GM18951 (cell line): ENCODE measurements around the gene SNAI3.
A peak's percentile ranks its signal among the peaks of the same experiment; 100 is the strongest.

Experiments used
- POLR2A ChIP-seq: IDR thresholded peaks from 4 replicates; pipeline ENCODE4 v1.6.1; 2011; ENCODE audit warnings: mild to moderate bottlenecking; ENCODE audit not compliant: insufficient read length, insufficient read depth; ENCODE audit errors: extremely low read depth
- in situ Hi-C: fragments of 300-500 bp; cut with MboI; formaldehyde crosslinking; loops from one replicate; pipeline ENCODE4 v1.12.0; 2022; ENCODE audit warnings: low sequenced_read_pairs, mixed read lengths, inconsistent platforms; ENCODE audit not compliant: unreplicated experiment

Gene SNAI3

GRCh38 chr16:88686062-88686438 is 257 bp downstream of the SNAI3 start:
- no peak for TF ChIP-seq POLR2A
- in situ Hi-C loops = no loop called here

GRCh38 chr16:88685156-88686061 is 898 bp downstream of the SNAI3 start:
- in situ Hi-C loops = no loop called here

DNA sequence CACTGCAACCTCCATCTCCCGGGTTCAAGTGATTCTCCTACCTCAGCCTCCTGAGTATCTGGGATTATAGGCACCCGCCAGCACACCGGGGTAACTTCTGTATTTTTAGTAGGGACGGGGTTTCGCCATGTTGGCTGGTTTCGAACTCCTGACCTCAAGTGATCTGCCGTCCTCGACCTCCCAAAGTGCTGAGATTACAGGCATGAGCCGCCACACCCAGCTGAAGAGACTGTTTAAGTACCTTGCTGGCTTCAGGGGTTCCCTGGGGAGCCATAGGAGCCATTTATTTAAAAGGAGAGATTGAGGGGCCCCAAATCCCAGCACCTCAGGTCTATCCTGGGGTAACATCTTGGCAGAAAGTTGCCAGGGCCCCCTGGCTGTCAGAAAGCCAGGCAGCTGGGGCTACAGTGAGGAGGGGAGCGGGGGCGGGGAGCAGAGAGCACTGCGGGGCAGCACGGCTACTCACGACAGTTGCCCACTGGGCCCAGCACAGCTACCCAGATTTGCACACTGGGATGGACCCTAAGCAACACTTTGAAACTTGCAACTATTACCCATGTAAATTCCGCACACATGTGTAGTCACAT is 1.6 kb downstream of the SNAI3 start:
- in situ Hi-C loops = no loop called here
- TF ChIP-seq POLR2A = no peak

More at GRCh38 chr16:88685156-88686061, 898 bp downstream of the SNAI3 start:
- TF ChIP-seq POLR2A = no peak

DNA sequence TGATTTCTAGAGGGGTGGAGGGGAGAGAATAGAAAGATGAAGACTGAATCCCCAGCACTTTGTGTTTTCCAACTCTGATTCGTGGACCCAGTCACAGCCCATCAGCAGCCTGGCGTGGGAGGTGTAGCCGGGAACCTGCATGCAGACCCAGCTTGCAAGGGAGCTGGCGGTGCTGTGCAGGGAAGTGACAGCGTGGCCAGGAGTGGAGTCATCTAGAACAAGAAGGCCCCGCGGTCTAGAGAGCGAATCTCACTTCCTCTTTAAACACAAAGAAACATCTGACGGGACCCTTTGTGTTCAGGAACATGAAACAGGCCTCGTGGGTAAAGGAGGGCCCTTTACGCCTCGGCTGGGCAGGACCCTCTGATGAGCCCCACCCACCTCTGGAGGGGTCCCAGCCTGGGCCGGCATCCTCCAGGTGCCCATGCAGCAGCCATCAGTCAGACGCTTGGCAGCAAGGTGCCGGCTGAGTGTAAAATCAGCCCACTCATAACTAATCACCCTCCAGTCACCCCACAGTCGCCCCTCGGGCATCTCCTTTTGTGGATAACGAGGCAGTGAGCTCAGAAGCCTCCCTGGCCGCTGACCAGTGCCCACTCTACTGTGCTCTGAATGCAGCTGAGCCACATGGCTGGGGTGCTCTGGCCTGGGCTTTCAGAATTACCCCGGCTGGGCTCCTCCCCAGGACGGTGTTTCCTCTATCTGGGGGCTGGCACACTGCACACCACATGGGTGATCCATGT is 4.4 kb downstream of the SNAI3 start:
- TF ChIP-seq POLR2A = peak; percentile 68
- in situ Hi-C loops = no loop called here

GRCh38 chr16:88681084-88681680 is 5.1 kb downstream of the SNAI3 start:
- in situ Hi-C loops = no loop called here
- TF ChIP-seq POLR2A = no peak

DNA sequence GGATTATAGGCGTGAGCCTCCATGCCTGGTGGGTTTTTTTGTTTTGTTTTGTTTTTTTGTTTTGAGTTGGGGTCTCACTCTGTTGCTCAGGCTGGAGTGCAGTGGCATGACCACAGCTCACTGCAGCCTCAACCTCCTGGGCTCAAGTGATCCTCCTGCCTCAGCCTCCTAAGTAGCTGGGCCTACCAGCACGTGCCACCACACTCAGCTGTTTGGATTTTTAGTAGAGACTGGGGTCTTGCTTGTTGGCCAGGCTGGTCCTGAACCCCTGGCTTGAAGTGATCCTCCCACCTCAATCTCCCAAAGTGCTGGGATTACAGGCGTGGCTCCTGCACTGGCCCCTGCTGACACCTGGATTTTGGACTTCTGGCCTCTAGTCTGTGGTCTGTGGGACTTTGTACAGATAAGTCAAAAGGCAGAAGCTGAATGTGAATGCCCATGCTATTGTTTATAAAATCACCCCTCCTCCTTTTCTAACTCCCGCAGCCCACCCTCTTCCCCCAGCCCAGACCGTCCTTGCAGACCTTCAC is 5.7 kb downstream of the SNAI3 start:
- in situ Hi-C loops = no loop called here

DNA sequence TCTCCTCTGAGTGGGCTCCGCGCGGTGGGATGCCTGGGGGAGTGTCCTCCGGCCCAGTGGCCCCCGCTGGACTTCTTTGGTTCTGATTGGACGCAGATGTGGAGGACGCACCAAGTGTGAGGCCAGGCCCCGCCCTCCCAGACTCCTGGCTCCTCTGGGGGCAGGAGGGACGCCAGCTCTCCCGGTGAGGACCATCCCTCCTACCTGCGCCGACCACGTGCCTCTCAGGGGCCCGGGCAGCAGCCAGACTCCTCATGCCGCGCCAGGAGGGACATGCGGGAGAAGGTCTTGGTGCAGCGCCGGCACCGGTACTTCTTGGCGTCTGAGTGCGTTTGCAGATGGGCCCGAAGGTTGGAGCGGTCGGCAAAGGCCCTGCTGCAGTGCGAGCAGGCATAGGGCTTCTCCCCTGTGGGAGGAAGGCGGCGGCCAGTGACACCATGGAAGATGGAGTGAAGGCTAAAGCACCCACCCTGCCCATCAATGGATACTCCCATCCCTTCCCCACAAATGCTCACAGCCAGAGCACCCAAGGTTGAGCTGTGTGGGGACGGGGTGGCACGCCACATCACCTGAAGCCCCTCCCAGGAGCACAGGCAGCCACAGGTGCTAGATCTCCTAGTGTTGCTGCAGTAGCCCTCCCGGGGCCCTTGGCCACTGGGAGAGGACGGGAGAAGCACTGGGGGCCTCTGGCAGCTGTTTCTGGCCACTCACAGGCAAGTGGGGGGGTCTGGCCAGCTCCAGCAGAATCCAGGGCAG is 7.9 kb downstream of the SNAI3 start:
- in situ Hi-C loops = no loop called here
- TF ChIP-seq POLR2A = no peak

More for the DNA sequence above, 5.7 kb downstream of the SNAI3 start:
- no peak for TF ChIP-seq POLR2A

GRCh38 chr16:88677721-88678120 is 8.6 kb downstream of the SNAI3 start:
- in situ Hi-C loops = no loop called here
- TF ChIP-seq POLR2A = no peak

- TF ChIP-seq POLR2A = no peak
- in situ Hi-C loops = no loop called here
These were observed 9.6 kb downstream of the SNAI3 start for GRCh38 chr16:88676502-88677242.

DNA sequence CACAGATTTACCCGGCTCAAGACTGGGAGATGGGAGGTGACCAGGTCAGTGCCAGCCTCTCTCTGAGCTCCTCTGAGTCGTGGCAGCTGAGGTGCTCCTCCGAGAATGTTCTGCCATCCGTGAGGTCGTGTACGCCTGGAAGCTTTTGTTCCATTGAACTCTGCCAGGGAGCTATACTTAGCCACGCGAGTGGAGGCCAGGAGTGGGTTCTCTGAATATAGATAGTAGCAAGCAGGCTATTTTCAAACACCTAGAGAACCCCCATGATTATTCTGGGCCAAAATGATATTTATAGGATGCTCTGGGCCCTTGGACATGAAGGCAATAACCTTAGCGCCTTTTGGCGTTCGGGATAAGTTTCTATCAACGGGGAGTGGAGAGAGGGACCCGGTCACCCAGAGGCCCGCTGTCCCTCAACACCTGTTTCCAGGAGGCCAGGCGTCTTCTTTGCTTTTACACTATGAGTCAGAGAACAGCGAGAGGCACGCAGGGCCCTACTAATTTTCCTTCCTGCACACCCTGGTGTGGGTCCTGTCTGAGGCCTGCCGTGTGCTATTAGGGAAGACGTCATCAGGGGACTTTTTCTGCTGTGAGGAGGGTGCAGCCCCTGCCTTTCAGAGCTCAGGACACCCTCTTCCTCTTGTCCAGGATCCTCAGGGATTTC is 12.5 kb downstream of the SNAI3 start:
- in situ Hi-C loops = no loop called here
- TF ChIP-seq POLR2A = no peak

DNA sequence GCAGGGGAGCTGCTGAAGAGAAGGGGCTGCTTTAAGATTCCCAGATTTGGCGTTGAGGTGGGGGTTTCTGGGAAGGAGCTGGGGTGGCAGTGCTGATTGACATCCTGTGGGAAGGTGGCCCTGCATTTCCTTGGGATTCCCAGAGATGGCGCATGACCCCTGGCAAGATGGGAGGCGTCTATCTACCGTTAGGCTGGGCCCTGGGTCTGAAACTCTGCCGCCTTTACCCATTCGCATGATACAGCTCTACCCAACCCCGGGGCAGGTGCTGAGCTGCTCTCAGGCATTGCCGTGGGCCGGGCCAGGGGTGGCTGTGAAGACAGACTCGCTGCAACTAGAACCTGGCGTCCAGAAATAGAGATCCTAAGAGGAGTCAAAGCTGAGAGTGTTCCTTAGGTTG is 13.5 kb downstream of the SNAI3 start:
- in situ Hi-C loops = no loop called here

GRCh38 chr16:88671806-88672205 is 14.5 kb downstream of the SNAI3 start:
- no peak for TF ChIP-seq POLR2A
- in situ Hi-C loops = no loop called here

More for the DNA sequence above, 13.5 kb downstream of the SNAI3 start:
- TF ChIP-seq POLR2A = no peak
